Stimulated activated CD4-positive, alpha-beta T cell treated with anti-CD3 and anti-CD28 coated beads, TNF-alpha, amount 100 ng/mL, for 1 hour (primary cell): ENCODE results near the gene ZSCAN30.

Experiments used
- DNase-seq, 3 donors: peaks; one replicate each; pipeline ENCODE4 v3.0.0-alpha.2; 2020; ENCODE audit warnings: low read depth in 3 of 3, low spot score in 1 of 3

Gene ZSCAN30

GRCh38 chr18:35282353-35282752 is 7.7 kb downstream of the ZSCAN30 start:
- DNase-seq = no peak

- no peak for DNase-seq
These were observed 11.1 kb downstream of the ZSCAN30 start for GRCh38 chr18:35278969-35279368.

- no peak for DNase-seq
These were observed 11.9 kb downstream of the ZSCAN30 start for GRCh38 chr18:35278085-35278484.

GRCh38 chr18:35277633-35278032 is 12.4 kb downstream of the ZSCAN30 start:
- no peak for DNase-seq

- no peak for DNase-seq
These were observed 13.8 kb downstream of the ZSCAN30 start for GRCh38 chr18:35276267-35276666.

GRCh38 chr18:35271656-35272055 is 18.4 kb downstream of the ZSCAN30 start:
- no peak for DNase-seq

GRCh38 chr18:35268821-35269220 is 21.2 kb downstream of the ZSCAN30 start:
- no peak for DNase-seq

- DNase-seq = no peak
These were observed 22.2 kb downstream of the ZSCAN30 start for GRCh38 chr18:35267809-35268208.

- peak; percentile 13 to 61 (median 48) for DNase-seq
These were observed 22.8 kb downstream of the ZSCAN30 start for GRCh38 chr18:35267161-35267651.

GRCh38 chr18:35264409-35264808 is 25.6 kb downstream of the ZSCAN30 start:
- DNase-seq = no peak

GRCh38 chr18:35256947-35257346 is 33.1 kb downstream of the ZSCAN30 start:
- no peak for DNase-seq

GRCh38 chr18:35253655-35254287 is 36.3 kb downstream of the ZSCAN30 start:
- no peak for DNase-seq

GRCh38 chr18:35252466-35252865 is 37.6 kb downstream of the ZSCAN30 start:
- DNase-seq = no peak

- no peak for DNase-seq
These were observed 41.6 kb downstream of the ZSCAN30 start for GRCh38 chr18:35248429-35248828.

GRCh38 chr18:35247412-35248249 is 42.4 kb downstream of the ZSCAN30 start:
- DNase-seq = no peak

- DNase-seq = no peak
These were observed 43.2 kb downstream of the ZSCAN30 start for GRCh38 chr18:35246831-35247230.

GRCh38 chr18:35245719-35246317 is 44.2 kb downstream of the ZSCAN30 start:
- no peak for DNase-seq

- no peak for DNase-seq
These were observed 45.4 kb downstream of the ZSCAN30 start for GRCh38 chr18:35244671-35245070.

GRCh38 chr18:35242426-35242825 is 47.6 kb downstream of the ZSCAN30 start:
- DNase-seq = no peak

- DNase-seq = no peak
These were observed 48.6 kb downstream of the ZSCAN30 start for GRCh38 chr18:35241448-35241804.

- DNase-seq = peak; percentile 84 to 94 (median 87)
These were observed 49.2 kb downstream of the ZSCAN30 start, which contains the start of gene ZNF397 for GRCh38 chr18:35240664-35241447. Gene ZNF397 (plus strand): TSS chr18:35241034. CDS start chr18:35242471, 1,437 bp downstream.
